Prostate gland (tissue), 2 donors: ENCODE results near the gene MRPS18A. TPM values are rescaled to one million over a fixed set of nuclear protein-coding genes. Genes with fewer than 3 reads are reported as not detected.
A peak's percentile ranks its signal among the peaks of the same experiment; 100 is the strongest.

Source experiments
- DNase-seq: peaks from one replicate; pipeline ENCODE4 v3.0.0-alpha.2; 2019; ENCODE audit warnings: low spot score
- H3K27ac ChIP-seq, 2 donors: fragments of 200-600 bp; sonication (generic); 2 replicates each; pipeline ENCODE4 v1.5.1; 2017 to 2019
- H3K27me3 ChIP-seq: fragments of 200-600 bp; sonication (generic); replicated peaks from 2 replicates; pipeline ENCODE4 v1.5.1; 2019; ENCODE audit not compliant: insufficient read depth
- H3K36me3 ChIP-seq, 2 donors: fragments of 200-600 bp; sonication (generic); 1 replicate in 1 of 2; 2 replicates in 1 of 2; pipeline versions ENCODE4 v1.5.1 to v1.8.1; 2017 to 2019
- H3K4me1 ChIP-seq: fragments of 200-600 bp; sonication (generic); replicated peaks from 2 replicates; pipeline ENCODE4 v1.5.1; 2019
- H3K4me3 ChIP-seq, 2 donors: fragments of 200-600 bp; sonication (generic); 2 replicates each; pipeline ENCODE4 v1.5.1; 2017 to 2019
- H3K9me3 ChIP-seq: fragments of 200-600 bp; sonication (generic); 2 replicates; pipeline ENCODE4 v1.5.1; 2017
- CTCF ChIP-seq, 4 experiments: fragments of 200-600 bp in 2 of 4; fragments of 450-650 bp in 2 of 4; sonication (generic) in 2 of 4; IDR thresholded peaks; 1 replicate in 3 of 4; 2 replicates in 1 of 4; pipeline ENCODE4 v1.5.1; 2016 to 2019; ENCODE audit warnings: antibody characterized with exemption in 4 of 4, mild to moderate bottlenecking in 2 of 4, moderate library complexity in 2 of 4
- POLR2A ChIP-seq: fragments of 450-650 bp; IDR thresholded peaks from one replicate; pipeline ENCODE4 v1.6.1; 2016; ENCODE audit warnings: antibody characterized with exemption, mild to moderate bottlenecking
- POLR2AphosphoS5 ChIP-seq: sonication (generic); formaldehyde crosslinking; IDR thresholded peaks from one replicate; pipeline ENCODE4 v1.6.1; 2017; ENCODE audit warnings: antibody characterized with exemption
- WGBS: methylation state at CpG from one replicate; pipeline ENCODE4 v1.1.5; 2018; 5-methylcytosine and 5-hydroxymethylcytosine counted together
- intact Hi-C: fragments of 100-400 bp; cut with DNase I; formaldehyde crosslinking; loops from one replicate; pipeline ENCODE4 v1.14.2; 2022
- total RNA-seq, 2 donors: library from RNA; depleted of rRNA; stranded (reverse); fragments of >200 nt; gene quantifications; one replicate each; pipeline ENCODE4 v1.1.0, GENCODE V29; 2016

Gene MRPS18A
- total RNA-seq, 2 donors from 2014 or later, result 56.6 to 56.9 TPM

- H3K27ac ChIP-seq, result peak overlapping the region in 1 of 2 donors; percentile 74
- no peak for DNase-seq
- 76% methylated on average over 3 of the region's 3 CpGs for WGBS
- H3K27me3 ChIP-seq, result no peaks in the 10 kb centered on the region
- H3K9me3 ChIP-seq, result no peaks in the 10 kb centered on the region
- H3K4me1 ChIP-seq, result peaks cover 1% of the 10 kb centered on the region
- no peaks in the 10 kb centered on the region for H3K36me3 ChIP-seq
- TF ChIP-seq CTCF (IDR thresholded peaks at IDR 0.05), result no peak
- no peak for TF ChIP-seq POLR2A
- intact Hi-C loops, result no loop called here
- H3K4me3 ChIP-seq, result no peak overlapping the region
These were observed 46.7 kb upstream of the MRPS18A start for GRCh38 chr6:43734294-43734665.

- 39% methylated on average over 10 of the region's 10 CpGs for WGBS
- H3K27me3 ChIP-seq, result no peaks in the 10 kb centered on the region
- TF ChIP-seq POLR2AphosphoS5 (no peak), POLR2A (no peak), CTCF (IDR thresholded peaks at IDR 0.05) (no peak)
- DNase-seq, result no peak
- H3K4me3 ChIP-seq, result no peak overlapping the region
- H3K4me1 ChIP-seq, result peaks cover 4% of the 10 kb centered on the region
- intact Hi-C loops, result no loop called here
- H3K9me3 ChIP-seq, result no peaks in the 10 kb centered on the region
- peak overlapping the region; percentile 8 to 74 for H3K27ac ChIP-seq
- H3K36me3 ChIP-seq, result no peaks in the 10 kb centered on the region
These were observed 46.1 kb upstream of the MRPS18A start for GRCh38 chr6:43733471-43734293.

- no peak overlapping the region for H3K27ac ChIP-seq
- DNase-seq, result no peak
- peaks cover 4% of the 10 kb centered on the region for H3K4me1 ChIP-seq
- no peaks in the 10 kb centered on the region for H3K27me3 ChIP-seq
- no peak overlapping the region for H3K4me3 ChIP-seq
- no peaks in the 10 kb centered on the region for H3K36me3 ChIP-seq
- no peaks in the 10 kb centered on the region for H3K9me3 ChIP-seq
- TF ChIP-seq CTCF (IDR thresholded peaks at IDR 0.05), result no peak
- TF ChIP-seq POLR2AphosphoS5, result no peak
- no peak for TF ChIP-seq POLR2A
- intact Hi-C loops, result no loop called here
These were observed 43.0 kb upstream of the MRPS18A start for GRCh38 chr6:43730634-43731033.

GRCh38 chr6:43729537-43729936, 41.9 kb upstream of the MRPS18A start:
- Histone ChIP-seq H3K36me3 (no peaks in the 10 kb centered on the region), H3K4me3 (no peak overlapping the region), H3K4me1 (peaks cover 13% of the 10 kb centered on the region), H3K27ac (peak overlapping the region in 1 of 2 donors; percentile 84), H3K27me3 (no peaks in the 10 kb centered on the region), H3K9me3 (no peaks in the 10 kb centered on the region)
- no peak for DNase-seq
- TF ChIP-seq CTCF (IDR thresholded peaks at IDR 0.05) (no peak), POLR2AphosphoS5 (peak; percentile 60), POLR2A (no peak)
- intact Hi-C loops, result no loop called here
- 57% methylated on average over 6 of the region's 6 CpGs for WGBS

- intact Hi-C loops, result no loop called here
- Histone ChIP-seq H3K4me1 (peaks cover 16% of the 10 kb centered on the region), H3K27ac (peak overlapping the region in 1 of 2 donors; percentile 84), H3K27me3 (no peaks in the 10 kb centered on the region), H3K9me3 (no peaks in the 10 kb centered on the region), H3K36me3 (no peaks in the 10 kb centered on the region), H3K4me3 (no peak overlapping the region)
- TF ChIP-seq POLR2AphosphoS5, result no peak
- TF ChIP-seq CTCF (IDR thresholded peaks at IDR 0.05), result no peak
- no peak for TF ChIP-seq POLR2A
- DNase-seq, result no peak
- WGBS, result 59% methylated on average over 2 of the region's 2 CpGs
These were observed 41.0 kb upstream of the MRPS18A start for GRCh38 chr6:43728586-43728985.
